ENCODE measurements around the gene PDE4D. TPM values are rescaled to one million over a fixed set of nuclear protein-coding genes. Genes with fewer than 3 reads are reported as not detected.

The PDE4D gene
- total RNA-seq, 1 experiment from 2014 or later = 2.1 TPM

DNA sequence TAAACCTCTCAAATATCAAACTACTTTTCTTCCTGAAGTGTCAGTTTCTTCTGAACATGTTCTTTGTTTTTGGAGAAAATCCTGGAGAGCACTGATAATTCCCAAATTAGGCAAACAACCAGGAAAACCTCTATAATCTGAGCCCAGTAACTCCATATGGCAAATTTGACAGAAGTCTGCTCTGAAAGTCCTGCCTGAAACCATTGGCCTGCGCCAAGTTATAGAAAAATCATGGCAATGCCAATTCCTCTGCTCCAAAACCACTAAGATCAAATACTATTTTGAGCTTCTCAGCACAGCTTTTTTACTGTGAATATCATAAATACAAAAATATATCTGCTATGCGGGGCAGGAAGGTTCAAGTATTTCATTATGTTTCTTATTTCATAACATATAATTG lies 45.9 kb downstream of the PDE4D start:
- no peaks in the 10 kb centered on the region for H3K79me1 ChIP-seq (ENCODE audit: insufficient read depth, low read depth, low read length, poor library complexity, severe bottlenecking)
- H4K8ac ChIP-seq (replicated peaks; ENCODE audit: insufficient read length, low read depth, low read length) = no peak overlapping the region
- no peak overlapping the region for H4K5ac ChIP-seq (ENCODE audit: insufficient read length, low read depth, low read length)
- no peak overlapping the region for H3K14ac ChIP-seq (ENCODE audit: insufficient read depth, low read length)
- no peak overlapping the region for H2BK5ac ChIP-seq (ENCODE audit: insufficient read length, low read length)
- no peak overlapping the region for H2BK15ac ChIP-seq (ENCODE audit: low read depth, low read length)
- no peak overlapping the region for H3K18ac ChIP-seq (ENCODE audit: insufficient read length, low read depth, low read length)
- Mint-ChIP-seq H3K9me3 (no peaks in the 10 kb centered on the region), H3K27ac (no peak overlapping the region), H3K4me1 (no peaks in the 10 kb centered on the region), H3K27me3 (ENCODE audit: low read depth) (no peaks in the 10 kb centered on the region), H3K36me3 (ENCODE audit: insufficient read depth in 1 of 3, low read depth in 3 of 3) (no peaks in the 10 kb centered on the region), H3K4me3 (no peak overlapping the region)
- no peak overlapping the region for H3K9ac ChIP-seq (ENCODE audit: extremely low read depth, insufficient read length, low read length)
- no peaks in the 10 kb centered on the region for H4K20me1 ChIP-seq (ENCODE audit: control insufficient read depth, insufficient read depth, insufficient read length)
- no peak overlapping the region for H3K4ac ChIP-seq (ENCODE audit: low read depth, low read length)
- no peaks in the 10 kb centered on the region for H3K23me2 ChIP-seq (ENCODE audit: insufficient read length, low read depth, low read length, poor library complexity, severe bottlenecking)
- WGBS (ENCODE audit: extremely low coverage, insufficient read length, low lambda C conversion rate) = no CpG with 5 or more reads among the region's 2 CpGs
- no peaks in the 10 kb centered on the region for H3K4me1 ChIP-seq (ENCODE audit: insufficient read depth, low read length)
- no peak overlapping the region for H3K4me2 ChIP-seq (ENCODE audit: insufficient read depth, insufficient read length, low read length)
- no peak overlapping the region for H3K23ac ChIP-seq (ENCODE audit: insufficient read length, low read depth, low read length)
- H3K79me2 ChIP-seq (ENCODE audit: insufficient read depth, low read length) = no peaks in the 10 kb centered on the region
- no peak overlapping the region for H3T11ph ChIP-seq (ENCODE audit: low read length)
- H2BK12ac ChIP-seq (ENCODE audit: insufficient read length, low read depth, low read length) = no peak overlapping the region
- no peak overlapping the region for H3K27ac ChIP-seq (ENCODE audit: insufficient read length, low read depth, low read length)
- H2BK120ac ChIP-seq (ENCODE audit: low read depth, low read length, poor library complexity, severe bottlenecking) = no peak overlapping the region
- H3K27me3 ChIP-seq (ENCODE audit: insufficient read depth, low read length) = no peaks in the 10 kb centered on the region
- H2AK5ac ChIP-seq (ENCODE audit: insufficient read length, low read length) = no peak overlapping the region
- no peak overlapping the region for H2BK20ac ChIP-seq (ENCODE audit: low read depth, low read length, poor library complexity, severe bottlenecking)
- TF ChIP-seq, protein P1, sequence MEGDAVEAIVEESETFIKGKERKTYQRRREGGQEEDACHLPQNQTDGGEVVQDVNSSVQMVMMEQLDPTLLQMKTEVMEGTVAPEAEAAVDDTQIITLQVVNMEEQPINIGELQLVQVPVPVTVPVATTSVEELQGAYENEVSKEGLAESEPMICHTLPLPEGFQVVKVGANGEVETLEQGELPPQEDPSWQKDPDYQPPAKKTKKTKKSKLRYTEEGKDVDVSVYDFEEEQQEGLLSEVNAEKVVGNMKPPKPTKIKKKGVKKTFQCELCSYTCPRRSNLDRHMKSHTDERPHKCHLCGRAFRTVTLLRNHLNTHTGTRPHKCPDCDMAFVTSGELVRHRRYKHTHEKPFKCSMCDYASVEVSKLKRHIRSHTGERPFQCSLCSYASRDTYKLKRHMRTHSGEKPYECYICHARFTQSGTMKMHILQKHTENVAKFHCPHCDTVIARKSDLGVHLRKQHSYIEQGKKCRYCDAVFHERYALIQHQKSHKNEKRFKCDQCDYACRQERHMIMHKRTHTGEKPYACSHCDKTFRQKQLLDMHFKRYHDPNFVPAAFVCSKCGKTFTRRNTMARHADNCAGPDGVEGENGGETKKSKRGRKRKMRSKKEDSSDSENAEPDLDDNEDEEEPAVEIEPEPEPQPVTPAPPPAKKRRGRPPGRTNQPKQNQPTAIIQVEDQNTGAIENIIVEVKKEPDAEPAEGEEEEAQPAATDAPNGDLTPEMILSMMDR (conservative IDR thresholded peaks at IDR 0.05) = no peak
- H3K56ac ChIP-seq (ENCODE audit: insufficient read length, low read depth, low read length) = no peak overlapping the region
- no peaks in the 10 kb centered on the region for H3K9me3 ChIP-seq (ENCODE audit: control insufficient read depth, low read depth, low read length)
- DNase-seq = no peak
- no peak overlapping the region for H2AFZ ChIP-seq (ENCODE audit: low read length)
- no peak overlapping the region for H4K91ac ChIP-seq (ENCODE audit: insufficient read length, low read depth, low read length)
